ENCODE data around the gene NBPF11.
"Not testable (repeated sequence)": the region's sequence is repeated elsewhere in the genome, so short reads cannot be mapped to it uniquely, and the experiment has no call there.

The NBPF11 gene

GRCh38 chr1:148151911-148152656 lies at the start of gene NBPF11:
NBPF11 (minus strand) TSS chr1:148152281; CDS start chr1:148127003, 25,278 bp downstream.
- in situ Hi-C loops (cut with MboI; ENCODE audit: low sequenced_read_pairs): not testable (repeated sequence)

- in situ Hi-C loops (cut with MboI; ENCODE audit: low sequenced_read_pairs): not testable (repeated sequence)
Observed at GRCh38 chr1:148197396-148197795, 45.3 kb upstream of the NBPF11 start.

DNA sequence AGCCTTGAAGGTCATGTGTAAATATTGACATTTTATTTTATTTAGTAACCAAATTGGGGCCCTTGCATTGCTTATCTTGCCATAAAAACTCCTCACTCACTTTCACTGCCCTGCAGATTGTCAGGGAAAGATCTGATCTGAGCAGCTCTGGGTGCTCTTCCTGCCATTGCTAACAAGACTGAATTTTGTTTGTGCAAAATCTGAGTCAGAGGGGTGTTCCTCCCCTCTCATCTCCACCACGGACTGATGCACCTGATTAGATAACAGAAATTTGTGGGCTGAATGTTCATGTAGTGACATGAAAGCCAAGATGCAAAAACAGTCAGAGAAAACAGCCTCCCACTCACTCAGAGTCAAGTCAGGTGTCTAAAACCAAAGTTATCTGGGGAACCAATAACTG lies 44.9 kb upstream of the NBPF11 start:
- in situ Hi-C loops (cut with MboI; ENCODE audit: low sequenced_read_pairs): not testable (repeated sequence)

GRCh38 chr1:148195115-148195514 lies 43.0 kb upstream of the NBPF11 start:
- in situ Hi-C loops (cut with MboI; ENCODE audit: low sequenced_read_pairs): not testable (repeated sequence)

- in situ Hi-C loops (cut with MboI; ENCODE audit: low sequenced_read_pairs): not testable (repeated sequence)
Observed at GRCh38 chr1:148188768-148189167, 36.7 kb upstream of the NBPF11 start.

GRCh38 chr1:148178682-148179081 lies 26.6 kb upstream of the NBPF11 start:
- in situ Hi-C loops (cut with MboI; ENCODE audit: low sequenced_read_pairs): not testable (repeated sequence)

- in situ Hi-C loops (cut with MboI; ENCODE audit: low sequenced_read_pairs): not testable (repeated sequence)
Observed at GRCh38 chr1:148175414-148175813, 23.3 kb upstream of the NBPF11 start.

DNA sequence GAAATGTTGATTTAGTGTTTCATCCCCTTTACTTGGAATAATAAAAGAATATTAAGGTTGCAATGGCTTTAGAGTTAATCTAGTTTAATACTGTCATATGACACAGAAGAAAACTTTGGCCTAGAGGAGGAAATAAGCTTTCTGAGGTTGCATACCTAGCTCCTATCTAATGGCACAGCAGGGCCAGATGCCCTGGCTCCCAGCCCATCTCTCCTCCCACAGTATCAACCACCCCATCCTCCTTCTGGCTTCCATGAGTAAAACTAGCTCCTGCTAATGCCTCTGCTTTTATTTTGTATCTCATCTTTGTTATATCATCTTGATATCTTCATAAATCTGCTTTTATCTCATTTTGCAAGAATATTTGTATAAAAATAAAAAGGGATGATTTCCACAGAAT lies 19.9 kb upstream of the NBPF11 start:
- in situ Hi-C loops (cut with MboI; ENCODE audit: low sequenced_read_pairs): not testable (repeated sequence)

DNA sequence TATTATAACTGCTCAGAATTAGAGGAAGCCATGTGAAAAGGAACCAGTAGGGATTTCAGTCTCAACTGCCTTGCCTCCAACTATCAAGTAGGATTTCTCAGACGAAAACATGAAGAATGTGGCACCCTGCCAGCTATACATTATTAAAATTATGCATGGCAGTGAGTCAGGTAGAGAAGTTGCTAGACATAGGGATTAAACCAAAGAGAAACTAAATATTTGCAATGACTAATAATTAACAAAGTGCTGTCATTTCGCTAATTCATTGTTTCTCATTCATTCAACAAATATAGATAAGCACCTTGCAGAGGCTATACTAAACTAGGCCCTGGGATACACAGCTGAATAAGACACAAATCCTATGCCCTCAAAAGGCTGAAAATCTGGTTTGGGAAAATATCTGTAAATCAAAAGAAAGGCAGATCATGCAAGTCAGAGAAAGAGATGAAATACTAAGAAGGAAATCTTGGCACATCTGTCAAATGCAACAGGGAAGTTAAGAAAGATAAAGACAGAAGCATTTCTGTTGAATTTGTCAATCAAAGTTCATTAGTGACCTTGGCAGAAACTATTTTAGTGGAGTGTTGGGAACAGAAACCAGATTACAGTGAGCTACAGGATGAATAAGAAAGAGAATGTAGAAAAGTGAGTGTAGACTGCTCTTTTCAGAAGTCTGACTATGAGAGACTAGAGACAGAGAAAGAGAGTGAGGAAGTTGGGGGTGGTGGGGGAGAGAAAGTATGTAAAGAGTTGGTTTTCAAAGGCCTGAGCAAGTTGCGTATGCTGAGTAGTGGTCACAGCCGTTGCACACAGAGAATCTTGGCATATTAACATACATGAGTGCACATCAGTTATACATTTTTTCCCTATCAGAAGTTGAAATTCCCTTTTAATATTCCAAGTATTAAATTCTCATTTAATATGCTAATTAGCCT lies 14.7 kb upstream of the NBPF11 start:
- in situ Hi-C loops (cut with MboI; ENCODE audit: low sequenced_read_pairs): no loop called here

DNA sequence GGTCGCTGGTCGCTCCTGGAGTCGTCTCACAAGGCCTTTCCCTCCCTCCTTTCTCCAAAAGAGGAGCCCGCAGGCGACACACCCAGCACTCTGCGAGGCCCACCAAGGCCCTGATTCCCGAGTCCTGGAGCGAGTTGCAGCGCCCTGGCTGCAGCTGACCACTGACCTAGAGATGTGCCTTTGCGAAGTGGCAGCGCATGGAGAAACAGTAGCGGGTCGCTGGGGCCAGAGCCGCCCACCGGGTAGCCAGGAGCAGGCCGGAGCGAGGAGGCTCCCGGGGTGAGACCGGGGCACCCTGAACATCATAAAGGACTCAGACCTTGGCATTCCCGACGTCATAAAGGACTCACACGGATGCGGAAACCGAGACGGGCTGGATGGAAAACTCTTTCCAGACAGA lies 10.3 kb upstream of the NBPF11 start:
- in situ Hi-C loops (cut with MboI; ENCODE audit: low sequenced_read_pairs): no loop called here

DNA sequence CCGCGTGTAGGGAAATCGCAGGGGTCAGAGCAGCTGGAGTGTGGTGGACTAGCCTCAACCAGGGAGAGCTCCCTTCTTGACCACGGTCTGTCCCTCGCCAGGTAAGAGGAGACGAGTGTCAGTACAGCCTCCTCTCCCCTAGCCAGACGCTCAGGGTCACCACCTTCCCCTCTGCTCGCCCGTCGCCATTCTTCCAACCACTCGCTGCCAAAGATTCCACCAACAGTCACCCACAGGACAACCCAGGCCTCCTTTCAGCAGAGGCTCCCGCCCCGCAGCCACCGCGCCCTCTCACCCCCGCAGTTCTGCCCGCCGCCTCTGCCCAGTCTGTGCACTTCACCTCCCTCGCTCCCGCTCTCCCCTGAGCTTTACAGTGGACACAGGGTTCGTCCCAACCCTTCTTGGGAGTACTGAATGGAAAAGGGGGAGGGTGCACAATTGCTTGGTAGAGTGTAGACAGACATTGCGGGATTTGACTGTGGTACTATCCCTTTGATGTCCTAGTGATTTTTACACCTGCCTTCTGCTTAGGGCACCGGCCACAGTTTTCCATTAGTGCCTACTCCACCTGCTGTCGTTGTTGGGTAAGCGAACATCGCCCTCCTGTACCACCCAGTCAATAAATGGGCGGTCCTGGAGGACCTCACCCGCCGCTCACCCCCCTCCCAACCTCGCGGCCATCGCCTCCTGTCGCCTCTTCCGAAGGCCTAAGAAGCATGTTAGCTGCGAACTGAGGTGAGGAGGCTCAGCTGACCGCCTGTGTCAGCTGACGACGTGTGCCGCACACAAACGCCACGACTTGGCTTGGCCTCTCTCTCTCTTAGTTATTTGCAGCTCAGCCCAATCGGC lies 9.2 kb upstream of the NBPF11 start:
- in situ Hi-C loops (cut with MboI; ENCODE audit: low sequenced_read_pairs): no loop called here

DNA sequence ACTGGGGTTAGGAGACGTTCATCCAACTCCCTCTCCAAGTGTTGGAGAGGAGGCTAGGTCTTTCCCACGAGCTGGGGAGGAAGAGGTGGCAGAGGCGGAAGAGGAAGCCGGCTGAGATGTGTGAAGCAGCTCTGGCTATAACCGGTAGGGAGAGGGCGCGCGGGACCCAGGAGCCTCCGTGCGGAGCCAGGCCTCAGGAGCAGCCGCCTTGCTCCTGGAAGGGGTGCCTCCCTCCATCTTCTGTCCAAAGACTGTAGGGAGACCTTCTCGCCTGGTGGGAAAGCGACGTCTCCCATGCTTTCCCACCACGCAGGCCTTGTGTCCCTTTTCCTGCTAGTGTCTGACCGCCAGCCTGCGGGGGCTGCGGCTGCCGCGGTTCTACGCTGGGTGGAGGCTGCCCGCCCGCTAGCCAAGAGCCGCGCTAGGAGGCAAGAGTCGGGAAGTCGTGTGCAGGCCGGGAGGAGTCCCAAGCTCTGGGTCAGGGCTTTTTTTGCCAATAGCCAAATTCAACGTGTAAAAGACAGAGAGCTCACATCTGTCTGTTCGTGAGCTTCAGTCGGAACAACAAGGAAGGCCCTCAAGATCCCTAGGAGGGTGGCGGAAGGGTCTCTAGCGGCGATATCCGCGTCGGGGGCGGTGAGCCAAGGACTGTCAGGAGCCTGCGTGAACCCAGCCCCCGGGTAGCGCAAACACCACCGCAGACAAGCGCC lies 8.4 kb upstream of the NBPF11 start:
- in situ Hi-C loops (cut with MboI; ENCODE audit: low sequenced_read_pairs): no loop called here

DNA sequence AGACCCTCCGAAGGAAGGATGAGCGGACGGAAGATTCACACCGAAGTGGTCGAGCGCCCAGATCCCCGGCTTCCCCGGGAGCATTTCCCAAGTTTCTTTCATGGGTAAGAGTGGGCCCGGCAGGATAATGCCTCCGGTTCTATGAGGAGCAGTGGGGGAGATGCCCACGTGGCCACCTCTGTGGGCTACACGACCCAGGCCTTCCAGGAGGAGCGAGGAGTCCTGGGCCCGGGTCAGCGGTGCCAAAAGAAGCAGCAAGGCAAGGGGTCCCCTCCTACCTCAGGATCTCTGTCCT lies 7.9 kb upstream of the NBPF11 start:
- in situ Hi-C loops (cut with MboI; ENCODE audit: low sequenced_read_pairs): no loop called here

GRCh38 chr1:148158341-148159003 lies 6.4 kb upstream of the NBPF11 start:
- in situ Hi-C loops (cut with MboI; ENCODE audit: low sequenced_read_pairs): no loop called here

DNA sequence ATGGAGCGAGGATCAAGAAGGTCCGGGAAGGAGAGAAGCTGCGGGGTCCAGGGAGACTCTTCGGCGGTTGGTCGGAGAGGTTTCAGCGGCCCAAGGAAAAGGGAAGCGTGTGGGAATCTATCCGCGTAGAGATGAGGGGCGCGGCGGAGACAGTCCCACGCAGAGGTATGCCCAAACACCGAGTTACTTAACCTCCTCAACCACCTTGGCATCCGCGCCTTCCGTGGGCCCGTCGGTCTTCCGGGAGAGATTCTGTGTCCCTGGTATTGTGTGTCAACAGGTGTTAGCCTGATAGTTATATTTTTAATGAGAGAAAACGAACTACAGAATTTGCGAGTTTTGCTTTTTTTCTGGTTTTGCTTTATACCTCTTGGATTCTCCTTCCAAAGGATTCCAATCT lies 5.7 kb upstream of the NBPF11 start:
- in situ Hi-C loops (cut with MboI; ENCODE audit: low sequenced_read_pairs): not testable (repeated sequence)

GRCh38 chr1:148155494-148156275 lies 3.6 kb upstream of the NBPF11 start:
- in situ Hi-C loops (cut with MboI; ENCODE audit: low sequenced_read_pairs): not testable (repeated sequence)

DNA sequence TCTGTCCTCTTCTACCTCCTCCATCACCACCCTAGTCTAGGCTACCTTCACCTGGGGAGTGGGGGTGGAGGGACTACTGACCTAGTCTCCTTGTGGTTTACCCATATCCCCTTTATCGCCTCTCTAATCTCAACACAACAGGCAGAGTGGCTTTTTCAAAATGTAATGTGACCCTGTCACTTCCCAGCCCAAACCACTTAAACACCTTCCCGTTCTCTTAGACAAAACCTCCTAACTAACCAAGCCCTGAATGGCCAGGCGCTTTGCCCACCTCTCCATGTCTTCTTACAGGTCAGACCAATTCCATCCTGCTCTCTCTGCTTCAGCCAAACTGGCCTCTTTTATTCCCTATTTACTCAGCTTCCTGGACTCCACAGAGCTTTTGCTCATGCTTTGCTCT lies 714 bp upstream of the NBPF11 start:
- in situ Hi-C loops (cut with MboI; ENCODE audit: low sequenced_read_pairs): not testable (repeated sequence)

- in situ Hi-C loops (cut with MboI; ENCODE audit: low sequenced_read_pairs): not testable (repeated sequence)
Observed at GRCh38 chr1:148151371-148151819, 686 bp downstream of the NBPF11 start.

DNA sequence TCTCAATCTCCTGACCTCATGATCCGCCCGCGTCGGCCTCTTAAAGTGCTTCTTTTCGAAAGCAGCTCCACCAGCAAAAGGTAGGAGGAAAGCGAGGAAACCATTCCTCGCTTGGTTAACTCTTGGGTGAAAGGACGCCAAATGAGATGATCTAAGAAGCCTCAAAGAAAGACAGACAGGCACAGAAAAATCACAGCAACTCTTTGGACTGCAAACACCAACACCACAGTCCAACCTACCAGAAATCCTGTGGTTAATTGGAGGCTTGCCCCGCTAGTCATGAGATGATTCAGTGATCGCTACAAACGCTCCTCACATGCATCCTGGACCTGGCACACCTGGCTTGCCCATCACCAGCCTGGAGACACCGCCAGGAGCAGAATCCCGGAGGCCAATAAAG lies 1.1 kb downstream of the NBPF11 start:
- in situ Hi-C loops (cut with MboI; ENCODE audit: low sequenced_read_pairs): not testable (repeated sequence)

Data from hTERT RPE-1 (cell line).